AG04450 (cell line): ENCODE measurements around the gene SCUBE1. TPM values are rescaled to one million over a fixed set of nuclear protein-coding genes. Genes with fewer than 3 reads are reported as not detected.

ENCODE experiments used
- CTCF ChIA-PET: fragments of 300-600, 350-600 bp; formaldehyde crosslinking; extraction: SDS; loops from one replicate; lab custom pipeline; 2022; ENCODE audit warnings: antibody characterized with exemption, inconsistent platforms; lab: Charles Lee
- POLR2A ChIA-PET: fragments of 350-600 bp; formaldehyde crosslinking; extraction: SDS; loops from one replicate; lab custom pipeline; 2021; ENCODE audit warnings: antibody characterized with exemption, inconsistent platforms; lab: Yijun Ruan, JAX
- DNase-seq: peaks from one replicate; pipeline ENCODE4 v3.0.0-alpha.2; 2011; ENCODE audit warnings: low read depth, low spot score
- H3K27ac ChIP-seq: one replicate; pipeline ENCODE4 v1.5.1; 2012; ENCODE audit warnings: low read depth, low read length, control low read depth
- H3K27me3 ChIP-seq: one replicate; pipeline ENCODE4 v1.6.0; 2012; ENCODE audit warnings: low read length; ENCODE audit not compliant: control insufficient read depth, insufficient read depth
- H3K4me3 ChIP-seq: 2 replicates; pipeline ENCODE4 v1.5.1; 2011; ENCODE audit warnings: mild to moderate bottlenecking, low read depth, low read length, control low read depth
- H3K9me3 ChIP-seq: 2 replicates; pipeline ENCODE4 v1.5.1; 2012; ENCODE audit warnings: low read length; ENCODE audit not compliant: control insufficient read depth, insufficient read depth
- polyA plus RNA-seq: library from polyadenylated mRNA; depleted of rRNA; stranded (reverse); fragments of >200 nt; gene quantifications from 2 replicates; pipeline ENCODE4 v1.2.3, GENCODE V29; 2011
- TF ChIP-seq, protein P1 (sequence below): IDR thresholded peaks from 2 replicates; pipeline ENCODE4 v1.5.1; 2011; ENCODE audit warnings: low read depth, low read length, control low read depth, inconsistent platforms

Gene SCUBE1
- polyA plus RNA-seq, 1 experiment = not detected

DNA sequence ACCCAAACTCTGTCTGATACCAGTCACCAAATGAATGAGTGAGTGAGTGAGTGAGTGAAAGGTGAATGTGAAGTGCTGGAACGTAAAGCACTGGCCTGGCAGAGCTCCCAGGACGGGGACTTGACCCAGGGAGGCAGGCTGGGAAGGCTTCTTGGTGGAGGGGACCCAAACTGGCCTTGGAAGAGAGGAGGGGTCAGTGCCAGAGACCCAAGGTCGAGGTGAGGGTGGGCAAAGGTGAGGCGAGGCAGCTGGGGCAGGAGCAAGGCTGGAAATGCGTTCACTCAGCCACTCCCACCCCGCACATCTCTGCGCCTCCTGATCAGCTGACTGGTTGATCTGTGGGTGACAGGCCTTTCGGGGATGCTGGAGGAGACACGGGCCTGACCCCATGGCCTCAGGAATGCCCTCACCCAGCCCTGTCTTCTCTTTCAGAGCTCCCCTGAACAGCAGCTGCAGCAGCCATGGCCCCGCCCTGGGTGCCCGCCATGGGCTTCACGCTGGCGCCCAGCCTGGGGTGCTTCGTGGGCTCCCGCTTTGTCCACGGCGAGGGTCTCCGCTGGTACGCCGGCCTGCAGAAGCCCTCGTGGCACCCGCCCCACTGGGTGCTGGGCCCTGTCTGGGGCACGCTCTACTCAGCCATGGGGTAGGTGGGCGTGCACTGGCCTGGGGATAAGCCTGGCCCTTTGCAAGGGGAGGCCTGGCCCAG is 184.2 kb downstream of the SCUBE1 start:
- no peak overlapping the region for H3K27ac ChIP-seq
- H3K27me3 ChIP-seq = no peaks in the 10 kb centered on the region
- ChIA-PET CTCF (interaction anchor here (0.6 to 0.8 kb wide), 2 partner anchors 31 to 36 kb away, joined by 3 read pairs; no protein-coding TSS in a partner anchor), POLR2A (no interaction called here)
- no peaks in the 10 kb centered on the region for H3K9me3 ChIP-seq
- no peak overlapping the region for H3K4me3 ChIP-seq
- TF ChIP-seq, protein P1, sequence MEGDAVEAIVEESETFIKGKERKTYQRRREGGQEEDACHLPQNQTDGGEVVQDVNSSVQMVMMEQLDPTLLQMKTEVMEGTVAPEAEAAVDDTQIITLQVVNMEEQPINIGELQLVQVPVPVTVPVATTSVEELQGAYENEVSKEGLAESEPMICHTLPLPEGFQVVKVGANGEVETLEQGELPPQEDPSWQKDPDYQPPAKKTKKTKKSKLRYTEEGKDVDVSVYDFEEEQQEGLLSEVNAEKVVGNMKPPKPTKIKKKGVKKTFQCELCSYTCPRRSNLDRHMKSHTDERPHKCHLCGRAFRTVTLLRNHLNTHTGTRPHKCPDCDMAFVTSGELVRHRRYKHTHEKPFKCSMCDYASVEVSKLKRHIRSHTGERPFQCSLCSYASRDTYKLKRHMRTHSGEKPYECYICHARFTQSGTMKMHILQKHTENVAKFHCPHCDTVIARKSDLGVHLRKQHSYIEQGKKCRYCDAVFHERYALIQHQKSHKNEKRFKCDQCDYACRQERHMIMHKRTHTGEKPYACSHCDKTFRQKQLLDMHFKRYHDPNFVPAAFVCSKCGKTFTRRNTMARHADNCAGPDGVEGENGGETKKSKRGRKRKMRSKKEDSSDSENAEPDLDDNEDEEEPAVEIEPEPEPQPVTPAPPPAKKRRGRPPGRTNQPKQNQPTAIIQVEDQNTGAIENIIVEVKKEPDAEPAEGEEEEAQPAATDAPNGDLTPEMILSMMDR = no peak
- DNase-seq = no peak

GRCh38 chr22:43157874-43158546 is 185.2 kb downstream of the SCUBE1 start:
- TF ChIP-seq, protein P1 = no peak
- no peaks in the 10 kb centered on the region for H3K9me3 ChIP-seq
- H3K4me3 ChIP-seq = no peak overlapping the region
- CTCF ChIA-PET = no interaction called here
- H3K27ac ChIP-seq = no peak overlapping the region
- no peaks in the 10 kb centered on the region for H3K27me3 ChIP-seq
- POLR2A ChIA-PET = no interaction called here
- no peak for DNase-seq

GRCh38 chr22:43156413-43156812 is 186.8 kb downstream of the SCUBE1 start:
- CTCF ChIA-PET = interaction anchor here (0.6 to 1.4 kb wide), 2 partner anchors 31 to 348 kb away, joined by 3 to 5 read pairs; no protein-coding TSS in a partner anchor
- H3K27me3 ChIP-seq = no peaks in the 10 kb centered on the region
- H3K9me3 ChIP-seq = no peaks in the 10 kb centered on the region; the same call in 1 of the 2 replicates
- no peak for DNase-seq
- TF ChIP-seq, protein P1 = no peak
- POLR2A ChIA-PET = interaction anchor here (0.9 kb wide), 1 partner anchor 13 kb away, joined by 3 read pairs; the partner anchor contains the start of gene MCAT
- no peak overlapping the region for H3K27ac ChIP-seq
- H3K4me3 ChIP-seq = no peak overlapping the region

GRCh38 chr22:43155789-43156188 is 187.4 kb downstream of the SCUBE1 start:
- ChIA-PET CTCF (no interaction called here), POLR2A (no interaction called here)
- Histone ChIP-seq H3K4me3 (no peak overlapping the region), H3K27ac (no peak overlapping the region), H3K27me3 (no peaks in the 10 kb centered on the region), H3K9me3 (no peaks in the 10 kb centered on the region; the same call in 1 of the 2 replicates)
- DNase-seq = no peak
- TF ChIP-seq, protein P1 = no peak

DNA sequence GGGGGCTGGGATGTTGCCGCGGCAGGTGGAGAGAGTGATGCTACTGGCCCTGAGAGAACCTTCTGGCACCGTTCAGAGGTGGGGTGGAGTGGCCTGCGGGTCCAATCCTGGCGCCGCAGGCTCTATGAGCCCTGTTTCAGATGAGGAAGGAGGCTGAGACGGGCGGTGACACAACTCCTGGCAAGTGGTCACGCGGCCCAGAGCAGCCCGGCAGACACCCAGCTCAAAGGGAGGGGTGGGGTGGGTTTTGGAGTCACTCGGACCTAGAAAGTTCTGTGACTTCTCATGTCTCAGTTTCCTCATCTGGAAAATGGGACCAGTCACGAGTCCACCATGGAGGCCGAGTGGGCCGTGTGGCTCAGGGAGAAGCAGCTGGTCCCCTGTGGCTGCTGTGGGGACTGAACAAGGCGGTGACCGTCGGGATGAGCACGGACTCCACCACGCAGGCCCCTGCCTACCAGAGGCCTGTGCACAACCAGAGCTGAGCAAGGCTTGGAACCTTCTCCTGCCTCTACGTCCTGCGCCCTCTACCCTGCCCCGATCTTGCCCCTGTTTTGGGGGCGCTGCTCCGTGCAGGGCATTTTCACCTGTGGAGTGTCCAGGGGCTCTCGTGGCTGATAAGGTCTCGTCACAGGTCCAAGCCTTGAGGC is 188.2 kb downstream of the SCUBE1 start:
- Histone ChIP-seq H3K27me3 (no peaks in the 10 kb centered on the region), H3K9me3 (no peaks in the 10 kb centered on the region; the same call in 1 of the 2 replicates), H3K4me3 (no peak overlapping the region), H3K27ac (no peak overlapping the region)
- DNase-seq = no peak
- POLR2A ChIA-PET = no interaction called here
- CTCF ChIA-PET = no interaction called here
- TF ChIP-seq, protein P1 = no peak
